Measurements from ENCODE around the gene REELD1.

DNA sequence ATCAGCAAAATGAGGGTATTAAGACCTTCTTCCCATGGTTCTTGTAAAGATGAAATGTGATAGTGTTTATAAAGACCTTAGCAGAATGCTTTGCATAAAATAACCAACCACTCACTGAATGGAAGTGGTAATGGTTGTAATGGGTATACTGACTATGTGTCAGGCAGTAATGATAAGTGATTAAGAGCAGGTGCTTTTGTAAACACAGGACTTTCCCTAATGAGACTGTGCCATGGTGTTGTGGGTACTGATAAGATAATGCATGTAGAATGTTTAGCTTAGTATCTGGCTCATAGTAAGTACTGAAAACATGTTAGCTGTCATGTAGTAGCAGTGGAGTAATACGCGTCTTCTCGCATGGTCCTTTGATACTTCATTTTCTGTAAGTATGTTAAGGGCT is 31.9 kb upstream of the REELD1 start:
- TF ChIP-seq POLR2A (IDR thresholded peaks at IDR 0.05; ENCODE audit: low read depth, low read length), result no peak
- no peak for TF ChIP-seq TAF1 (IDR thresholded peaks at IDR 0.05; ENCODE audit: borderline replicate concordance, low read depth, low read length)

All from GM12892 (cell line).